ENCODE data around the gene HSPB9. TPM values are rescaled to one million over a fixed set of nuclear protein-coding genes. Genes with fewer than 3 reads are reported as not detected.
A peak's percentile ranks its signal among the peaks of the same experiment; 100 is the strongest.

Gene HSPB9
- polyA plus RNA-seq, 1 donor from 2014 or later = not detected

DNA sequence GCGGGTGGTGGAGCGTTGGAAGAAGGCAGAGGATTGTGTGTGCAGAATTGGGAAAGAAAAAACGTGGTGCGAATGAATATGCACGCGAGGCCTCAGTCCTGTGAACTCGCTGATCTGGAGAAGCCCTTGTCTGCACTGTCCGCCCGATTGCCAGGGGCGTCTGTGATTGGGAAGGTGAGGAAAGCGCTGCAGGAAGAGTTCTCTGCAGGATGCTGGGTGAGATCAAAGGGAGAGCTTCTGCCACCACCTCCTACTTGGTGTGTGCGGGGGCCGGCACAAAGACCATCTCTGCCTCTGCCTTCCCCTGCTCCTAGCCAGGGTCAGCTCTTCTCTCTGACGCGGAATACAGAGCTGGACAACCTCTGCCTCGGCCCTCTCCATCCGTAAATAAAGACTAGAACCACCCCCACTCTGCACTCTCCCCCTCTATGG lies 33.0 kb downstream of the HSPB9 start:
- Histone ChIP-seq H3F3A (ENCODE audit: insufficient read depth, low read length, poor library complexity, severe bottlenecking) (no peaks in the 10 kb centered on the region), H3K79me2 (replicated peaks; ENCODE audit: insufficient read depth, low read length) (peaks cover 28% of the 10 kb centered on the region), H3K9ac (ENCODE audit: low read length) (no peak overlapping the region), H3K9me3 (ENCODE audit: low read length) (no peaks in the 10 kb centered on the region), H4K20me1 (ENCODE audit: insufficient read depth) (no peaks in the 10 kb centered on the region), H3K9me2 (ENCODE audit: insufficient read depth, low read length) (no peaks in the 10 kb centered on the region), H3K27me3 (ENCODE audit: insufficient read depth, low read depth, low read length) (no peaks in the 10 kb centered on the region), H3K27ac (ENCODE audit: low read length) (no peak overlapping the region), H3K4me3 (ENCODE audit: low read length) (peak overlapping the region; percentile 92), H3K36me3 (ENCODE audit: insufficient read depth, low read length) (no peaks in the 10 kb centered on the region), H2AFZ (ENCODE audit: low read depth, low read length) (no peak overlapping the region), H3K4me2 (ENCODE audit: low read length) (no peak overlapping the region)
- TF ChIP-seq EZH2 (IDR thresholded peaks at IDR 0.05; ENCODE audit: borderline replicate concordance, insufficient read depth, low read length, poor library complexity, severe bottlenecking) (no peak), RAD21 (conservative IDR thresholded peaks at IDR 0.05) (no peak), SMC3 (conservative IDR thresholded peaks at IDR 0.05; ENCODE audit: poor library complexity) (no peak), POLR2AphosphoS5 (IDR thresholded peaks at IDR 0.05) (no peak), MXI1 (conservative IDR thresholded peaks at IDR 0.05; ENCODE audit: poor library complexity, severe bottlenecking) (no peak), TAF1 (IDR thresholded peaks at IDR 0.05; ENCODE audit: low read depth) (no peak), EP300 (conservative IDR thresholded peaks at IDR 0.05; ENCODE audit: poor library complexity, severe bottlenecking) (no peak)
- TF ChIP-seq, protein P1, sequence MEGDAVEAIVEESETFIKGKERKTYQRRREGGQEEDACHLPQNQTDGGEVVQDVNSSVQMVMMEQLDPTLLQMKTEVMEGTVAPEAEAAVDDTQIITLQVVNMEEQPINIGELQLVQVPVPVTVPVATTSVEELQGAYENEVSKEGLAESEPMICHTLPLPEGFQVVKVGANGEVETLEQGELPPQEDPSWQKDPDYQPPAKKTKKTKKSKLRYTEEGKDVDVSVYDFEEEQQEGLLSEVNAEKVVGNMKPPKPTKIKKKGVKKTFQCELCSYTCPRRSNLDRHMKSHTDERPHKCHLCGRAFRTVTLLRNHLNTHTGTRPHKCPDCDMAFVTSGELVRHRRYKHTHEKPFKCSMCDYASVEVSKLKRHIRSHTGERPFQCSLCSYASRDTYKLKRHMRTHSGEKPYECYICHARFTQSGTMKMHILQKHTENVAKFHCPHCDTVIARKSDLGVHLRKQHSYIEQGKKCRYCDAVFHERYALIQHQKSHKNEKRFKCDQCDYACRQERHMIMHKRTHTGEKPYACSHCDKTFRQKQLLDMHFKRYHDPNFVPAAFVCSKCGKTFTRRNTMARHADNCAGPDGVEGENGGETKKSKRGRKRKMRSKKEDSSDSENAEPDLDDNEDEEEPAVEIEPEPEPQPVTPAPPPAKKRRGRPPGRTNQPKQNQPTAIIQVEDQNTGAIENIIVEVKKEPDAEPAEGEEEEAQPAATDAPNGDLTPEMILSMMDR (IDR thresholded peaks at IDR 0.05; ENCODE audit: poor library complexity, severe bottlenecking) = no peak
- TF ChIP-seq, protein P2, sequence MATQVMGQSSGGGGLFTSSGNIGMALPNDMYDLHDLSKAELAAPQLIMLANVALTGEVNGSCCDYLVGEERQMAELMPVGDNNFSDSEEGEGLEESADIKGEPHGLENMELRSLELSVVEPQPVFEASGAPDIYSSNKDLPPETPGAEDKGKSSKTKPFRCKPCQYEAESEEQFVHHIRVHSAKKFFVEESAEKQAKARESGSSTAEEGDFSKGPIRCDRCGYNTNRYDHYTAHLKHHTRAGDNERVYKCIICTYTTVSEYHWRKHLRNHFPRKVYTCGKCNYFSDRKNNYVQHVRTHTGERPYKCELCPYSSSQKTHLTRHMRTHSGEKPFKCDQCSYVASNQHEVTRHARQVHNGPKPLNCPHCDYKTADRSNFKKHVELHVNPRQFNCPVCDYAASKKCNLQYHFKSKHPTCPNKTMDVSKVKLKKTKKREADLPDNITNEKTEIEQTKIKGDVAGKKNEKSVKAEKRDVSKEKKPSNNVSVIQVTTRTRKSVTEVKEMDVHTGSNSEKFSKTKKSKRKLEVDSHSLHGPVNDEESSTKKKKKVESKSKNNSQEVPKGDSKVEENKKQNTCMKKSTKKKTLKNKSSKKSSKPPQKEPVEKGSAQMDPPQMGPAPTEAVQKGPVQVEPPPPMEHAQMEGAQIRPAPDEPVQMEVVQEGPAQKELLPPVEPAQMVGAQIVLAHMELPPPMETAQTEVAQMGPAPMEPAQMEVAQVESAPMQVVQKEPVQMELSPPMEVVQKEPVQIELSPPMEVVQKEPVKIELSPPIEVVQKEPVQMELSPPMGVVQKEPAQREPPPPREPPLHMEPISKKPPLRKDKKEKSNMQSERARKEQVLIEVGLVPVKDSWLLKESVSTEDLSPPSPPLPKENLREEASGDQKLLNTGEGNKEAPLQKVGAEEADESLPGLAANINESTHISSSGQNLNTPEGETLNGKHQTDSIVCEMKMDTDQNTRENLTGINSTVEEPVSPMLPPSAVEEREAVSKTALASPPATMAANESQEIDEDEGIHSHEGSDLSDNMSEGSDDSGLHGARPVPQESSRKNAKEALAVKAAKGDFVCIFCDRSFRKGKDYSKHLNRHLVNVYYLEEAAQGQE (IDR thresholded peaks at IDR 0.05; ENCODE audit: borderline replicate concordance) = no peak

DNA sequence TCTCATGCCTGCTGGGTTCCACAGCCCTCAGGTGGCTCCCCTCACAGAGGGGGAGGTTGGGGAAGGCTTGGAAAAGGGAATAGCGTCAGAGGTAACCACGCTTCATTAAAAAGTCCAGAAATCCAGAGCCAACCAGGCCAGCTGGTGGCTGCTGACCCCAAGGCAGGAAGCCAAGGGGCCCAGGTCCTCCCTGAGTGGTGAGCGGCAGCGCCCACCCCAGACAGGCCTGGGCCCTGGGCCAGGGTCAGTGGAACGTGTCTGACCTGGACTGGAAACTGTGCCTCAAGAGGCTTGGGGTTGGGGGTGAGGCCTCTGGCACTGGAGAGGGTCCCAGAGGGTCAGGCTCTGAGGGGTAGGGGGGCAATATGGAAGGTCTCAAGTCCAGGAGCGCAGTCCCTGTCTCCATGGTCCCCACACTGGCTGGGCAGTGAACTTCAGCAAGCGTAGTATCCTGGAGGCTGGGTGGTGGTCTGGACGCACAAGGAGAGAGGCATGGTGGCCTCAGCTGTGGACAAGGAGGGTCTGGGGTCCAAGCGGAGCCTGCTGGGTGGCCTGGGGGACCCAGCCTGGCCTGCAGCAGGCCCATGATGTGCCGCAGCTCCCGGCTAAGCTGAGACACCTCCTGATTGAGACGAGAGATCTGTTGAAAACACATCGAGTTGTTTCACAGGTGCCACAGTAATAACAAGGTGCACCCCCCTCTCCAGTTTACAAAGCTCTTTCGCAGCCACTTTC lies 37.4 kb downstream of the HSPB9 start:
- Histone ChIP-seq H3K4me2 (ENCODE audit: low read length) (no peak overlapping the region), H3K4me3 (ENCODE audit: low read length) (no peak overlapping the region), H4K20me1 (ENCODE audit: insufficient read depth) (no peaks in the 10 kb centered on the region), H3K9me3 (ENCODE audit: low read length) (no peaks in the 10 kb centered on the region), H3K36me3 (ENCODE audit: insufficient read depth, low read length) (no peaks in the 10 kb centered on the region), H3F3A (ENCODE audit: insufficient read depth, low read length, poor library complexity, severe bottlenecking) (no peaks in the 10 kb centered on the region), H3K27me3 (ENCODE audit: insufficient read depth, low read depth, low read length) (no peaks in the 10 kb centered on the region), H3K9ac (ENCODE audit: low read length) (no peak overlapping the region), H3K79me2 (replicated peaks; ENCODE audit: insufficient read depth, low read length) (no peaks in the 10 kb centered on the region), H2AFZ (ENCODE audit: low read depth, low read length) (no peak overlapping the region), H3K9me2 (ENCODE audit: insufficient read depth, low read length) (no peaks in the 10 kb centered on the region), H3K27ac (ENCODE audit: low read length) (no peak overlapping the region)
- no peak for TF ChIP-seq POLR2AphosphoS5 (IDR thresholded peaks at IDR 0.05)
- no peak for TF ChIP-seq MXI1 (conservative IDR thresholded peaks at IDR 0.05; ENCODE audit: poor library complexity, severe bottlenecking)
- TF ChIP-seq RAD21 (conservative IDR thresholded peaks at IDR 0.05) = no peak
- no peak for TF ChIP-seq SMC3 (conservative IDR thresholded peaks at IDR 0.05; ENCODE audit: poor library complexity)
- TF ChIP-seq TAF1 (IDR thresholded peaks at IDR 0.05; ENCODE audit: low read depth) = no peak
- TF ChIP-seq, protein P2 (IDR thresholded peaks at IDR 0.05; ENCODE audit: borderline replicate concordance) = no peak
- TF ChIP-seq EZH2 (IDR thresholded peaks at IDR 0.05; ENCODE audit: borderline replicate concordance, insufficient read depth, low read length, poor library complexity, severe bottlenecking) = no peak
- no peak for TF ChIP-seq EP300 (conservative IDR thresholded peaks at IDR 0.05; ENCODE audit: poor library complexity, severe bottlenecking)
- TF ChIP-seq, protein P1 (IDR thresholded peaks at IDR 0.05; ENCODE audit: poor library complexity, severe bottlenecking) = no peak

All from neural cell (in vitro differentiated cells).